ENCODE data around the gene ITLN1.
A peak's percentile ranks its signal among the peaks of the same experiment; 100 is the strongest.

The ITLN1 gene

GRCh38 chr1:160830321-160831153, 54.4 kb downstream of the ITLN1 start:
- no peak for TF ChIP-seq SPI1 (IDR thresholded peaks at IDR 0.05; ENCODE audit: borderline replicate concordance, low read depth)
- no peak for TF ChIP-seq POLR2AphosphoS5 (IDR thresholded peaks at IDR 0.05; ENCODE audit: low read depth)
- TF ChIP-seq REST (IDR thresholded peaks at IDR 0.05; ENCODE audit: insufficient replicate concordance, low read depth), result no peak
- peak; percentile 64 for TF ChIP-seq CTCF (IDR thresholded peaks at IDR 0.05; ENCODE audit: insufficient read depth, low read length)
- TF ChIP-seq GABPA (IDR thresholded peaks at IDR 0.05; ENCODE audit: low read depth), result no peak
- H3K27me3 ChIP-seq (ENCODE audit: insufficient read depth, poor library complexity, severe bottlenecking), result no peaks in the 10 kb centered on the region
- DNase-seq (ENCODE audit: low read depth in 1 of 2, low spot score in 1 of 2), result peak in 1 of 2 experiments; percentile 71
- no peak overlapping the region for H3K4me3 ChIP-seq (replicated peaks; ENCODE audit: insufficient read depth, low read length)
- H3K27ac ChIP-seq (replicated peaks), result no peak overlapping the region

- no peaks in the 10 kb centered on the region for H3K27me3 ChIP-seq (ENCODE audit: insufficient read depth, poor library complexity, severe bottlenecking)
- no peak for DNase-seq (ENCODE audit: low read depth in 1 of 2, low spot score in 1 of 2)
- H3K27ac ChIP-seq (replicated peaks), result no peak overlapping the region
- no peak for TF ChIP-seq GABPA (IDR thresholded peaks at IDR 0.05; ENCODE audit: low read depth)
- TF ChIP-seq CTCF (IDR thresholded peaks at IDR 0.05; ENCODE audit: insufficient read depth, low read length), result no peak
- TF ChIP-seq REST (IDR thresholded peaks at IDR 0.05; ENCODE audit: insufficient replicate concordance, low read depth), result no peak
- TF ChIP-seq POLR2AphosphoS5 (IDR thresholded peaks at IDR 0.05; ENCODE audit: low read depth), result no peak
- no peak for TF ChIP-seq SPI1 (IDR thresholded peaks at IDR 0.05; ENCODE audit: borderline replicate concordance, low read depth)
- H3K4me3 ChIP-seq (replicated peaks; ENCODE audit: insufficient read depth, low read length), result no peak overlapping the region
Measured at GRCh38 chr1:160829766-160830165, 55.2 kb downstream of the ITLN1 start.

- DNase-seq (ENCODE audit: low read depth in 1 of 2, low spot score in 1 of 2), result peak in 1 of 2 experiments; percentile 12
- no peaks in the 10 kb centered on the region for H3K27me3 ChIP-seq (ENCODE audit: insufficient read depth, poor library complexity, severe bottlenecking)
- no peak overlapping the region for H3K27ac ChIP-seq (replicated peaks)
- H3K4me3 ChIP-seq (replicated peaks; ENCODE audit: insufficient read depth, low read length), result no peak overlapping the region
- TF ChIP-seq SPI1 (IDR thresholded peaks at IDR 0.05; ENCODE audit: borderline replicate concordance, low read depth) (no peak), REST (IDR thresholded peaks at IDR 0.05; ENCODE audit: insufficient replicate concordance, low read depth) (no peak), CTCF (IDR thresholded peaks at IDR 0.05; ENCODE audit: insufficient read depth, low read length) (no peak), GABPA (IDR thresholded peaks at IDR 0.05; ENCODE audit: low read depth) (no peak), POLR2AphosphoS5 (IDR thresholded peaks at IDR 0.05; ENCODE audit: low read depth) (no peak)
Measured at GRCh38 chr1:160827418-160827817, 57.6 kb downstream of the ITLN1 start.

Data from HL-60 (cell line).